MG63 (cell line): ENCODE measurements around the gene SAPCD2. TPM values are rescaled to one million over a fixed set of nuclear protein-coding genes. Genes with fewer than 3 reads are reported as not detected.
A peak's percentile ranks its signal among the peaks of the same experiment; 100 is the strongest.

ENCODE experiments used
- DNase-seq: peaks from one replicate; pipeline ENCODE4 v3.0.0-alpha.2; 2020
- H3K27me3 ChIP-seq: fragments of 250-450 bp; sonication (Bioruptor Pico); 2 replicates; pipeline ENCODE4 v1.5.1; 2020; ENCODE audit warnings: mild to moderate bottlenecking, moderate library complexity
- H3K36me3 ChIP-seq: fragments of 250-450 bp; sonication (Bioruptor Pico); 2 replicates; pipeline ENCODE4 v1.5.1; 2020; ENCODE audit warnings: mild to moderate bottlenecking, moderate library complexity
- H3K4me3 ChIP-seq: fragments of 250-450 bp; sonication (Bioruptor Pico); 2 replicates; pipeline ENCODE4 v1.5.1; 2020; ENCODE audit warnings: mild to moderate bottlenecking, moderate library complexity
- H3K9me3 ChIP-seq: fragments of 250-450 bp; sonication (Bioruptor Pico); 2 replicates; pipeline ENCODE4 v1.5.1; 2020; ENCODE audit warnings: mild to moderate bottlenecking, moderate library complexity
- total RNA-seq: library from RNA; depleted of rRNA; stranded (reverse); fragments of >200 nt; shearing (Covaris generic); gene quantifications from 2 replicates; pipeline ENCODE4 v1.2.3, GENCODE V29; 2014; ENCODE audit warnings: low replicate concordance

Gene SAPCD2
- total RNA-seq, 1 experiment from 2014 or later: 32.5 TPM

DNA sequence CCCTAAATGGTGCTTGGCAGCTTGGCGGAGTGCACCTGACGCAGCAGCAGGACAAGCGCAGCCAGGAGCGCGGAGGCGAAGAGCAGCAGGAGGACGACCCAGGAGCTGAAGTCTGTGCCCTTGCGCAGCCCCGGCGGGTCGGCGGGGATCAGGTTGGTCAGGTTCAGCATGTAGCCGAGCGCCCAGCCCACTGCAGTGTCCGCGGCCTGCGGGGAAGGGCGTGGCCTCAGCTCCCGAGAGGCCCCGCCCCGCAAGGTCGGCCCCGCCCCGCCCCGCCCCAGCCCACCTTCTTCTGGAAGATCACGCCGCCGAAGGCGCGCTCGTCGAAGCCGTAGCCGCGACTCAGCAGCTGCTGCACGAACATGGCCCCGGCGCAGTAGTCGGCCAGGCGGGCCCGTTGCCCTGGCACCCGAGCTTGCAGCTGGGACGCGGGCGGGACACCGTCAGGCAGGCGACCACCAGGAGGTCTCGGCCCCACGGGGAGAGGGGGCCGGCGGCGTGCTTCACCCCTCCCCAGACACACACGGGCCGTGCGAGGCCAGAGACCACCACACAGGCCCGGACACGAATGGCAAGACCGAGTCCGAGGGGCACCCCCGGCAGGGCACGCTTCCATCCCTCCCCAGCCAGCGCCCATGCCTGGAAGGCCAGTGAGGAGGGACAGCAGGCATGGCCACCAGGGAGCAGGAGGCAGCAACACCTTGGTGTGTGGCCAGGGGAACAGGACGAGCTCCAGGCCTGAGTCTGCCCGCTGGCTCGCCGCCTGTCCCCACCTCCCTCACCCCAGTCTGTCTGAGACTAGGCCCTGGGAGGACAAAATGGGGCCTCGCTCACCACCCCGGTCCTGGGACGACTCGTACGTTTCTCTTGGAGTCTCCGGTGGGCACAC lies 21.5 kb downstream of the SAPCD2 start:
- no peaks in the 10 kb centered on the region; the same call in 1 of the 2 replicates for H3K36me3 ChIP-seq
- H3K4me3 ChIP-seq: no peak overlapping the region
- no peak for DNase-seq
- no peaks in the 10 kb centered on the region for H3K9me3 ChIP-seq
- H3K27me3 ChIP-seq: no peaks in the 10 kb centered on the region; the same call in 1 of the 2 replicates

- Histone ChIP-seq H3K27me3 (no peaks in the 10 kb centered on the region; the same call in 1 of the 2 replicates), H3K36me3 (peaks cover 3% of the 10 kb centered on the region), H3K9me3 (no peaks in the 10 kb centered on the region), H3K4me3 (peak within 1 kb of the TSS; percentile 72)
- peak; percentile 83 for DNase-seq
These were observed 24.1 kb downstream of the SAPCD2 start, which contains the start of gene NPDC1 for GRCh38 chr9:137046088-137046787. TSS of gene NPDC1 (minus strand) at chr9:137046177. CDS start at chr9:137045989, 188 bp downstream.

GRCh38 chr9:137045294-137046087 lies 24.9 kb downstream of the SAPCD2 start:
- Histone ChIP-seq H3K27me3 (no peaks in the 10 kb centered on the region; the same call in 1 of the 2 replicates), H3K9me3 (no peaks in the 10 kb centered on the region), H3K4me3 (peak overlapping the region; percentile 72), H3K36me3 (peaks cover 7% of the 10 kb centered on the region)
- peak; percentile 52 for DNase-seq

- no peaks in the 10 kb centered on the region; the same call in 1 of the 2 replicates for H3K27me3 ChIP-seq
- peak; percentile 68 for DNase-seq
- no peaks in the 10 kb centered on the region for H3K9me3 ChIP-seq
- H3K36me3 ChIP-seq: peaks cover 10% of the 10 kb centered on the region
- H3K4me3 ChIP-seq: peak overlapping the region; percentile 72
These were observed 25.7 kb downstream of the SAPCD2 start for GRCh38 chr9:137044502-137045177.

- Histone ChIP-seq H3K27me3 (no peaks in the 10 kb centered on the region), H3K36me3 (peaks cover 13% of the 10 kb centered on the region), H3K4me3 (peak overlapping the region; percentile 72), H3K9me3 (no peaks in the 10 kb centered on the region)
- no peak for DNase-seq
These were observed 26.3 kb downstream of the SAPCD2 start for GRCh38 chr9:137044037-137044436.

DNA sequence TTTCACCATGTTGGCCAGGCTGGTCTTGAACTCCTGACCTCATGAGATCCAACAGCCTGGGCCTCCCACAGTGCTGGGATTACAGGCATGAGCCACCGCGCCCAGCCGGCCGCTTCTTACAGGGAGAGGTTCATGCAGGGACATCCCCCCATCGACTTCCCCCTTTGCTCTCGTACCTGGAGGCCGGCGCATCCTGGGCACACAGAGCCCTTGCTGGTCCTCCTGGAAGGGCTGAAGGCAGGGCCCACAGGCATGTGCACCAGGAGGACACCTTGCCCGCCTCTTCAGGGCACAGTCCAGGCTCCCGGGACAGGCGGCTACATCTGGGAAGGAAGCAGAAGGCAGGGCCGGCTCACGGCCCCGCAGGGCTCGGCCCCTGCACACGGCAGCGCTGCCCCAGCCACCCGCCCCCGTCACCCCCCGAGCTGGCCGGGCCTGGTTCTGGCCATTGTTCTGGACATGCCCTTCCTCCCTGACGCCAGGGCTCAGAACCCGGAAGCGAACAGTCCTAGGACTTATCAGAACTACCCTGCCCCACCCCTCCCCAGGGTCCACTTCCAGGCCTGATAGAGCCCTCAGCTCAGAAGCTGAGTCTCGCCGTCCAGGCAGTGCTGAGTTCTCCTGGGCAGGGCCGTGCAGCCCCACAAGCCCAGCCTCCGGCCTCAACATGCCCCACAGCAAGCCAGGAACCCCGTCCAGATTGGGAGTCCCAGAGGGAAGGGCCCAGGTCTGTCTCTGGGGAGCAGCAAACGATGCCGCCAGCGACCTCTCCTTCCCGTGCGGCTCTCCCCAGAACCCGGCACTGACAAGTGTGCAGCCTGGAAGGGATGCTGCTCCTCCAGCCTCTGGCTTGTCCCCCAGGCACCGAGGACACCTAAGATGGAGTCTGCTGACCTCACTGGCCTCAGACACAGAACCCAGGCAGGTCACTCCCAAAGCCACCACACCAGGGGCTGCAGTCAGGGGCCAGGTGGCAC lies 27.3 kb downstream of the SAPCD2 start:
- DNase-seq: no peak
- Histone ChIP-seq H3K9me3 (no peaks in the 10 kb centered on the region), H3K36me3 (peaks cover 18% of the 10 kb centered on the region), H3K27me3 (no peaks in the 10 kb centered on the region), H3K4me3 (no peak overlapping the region)

DNA sequence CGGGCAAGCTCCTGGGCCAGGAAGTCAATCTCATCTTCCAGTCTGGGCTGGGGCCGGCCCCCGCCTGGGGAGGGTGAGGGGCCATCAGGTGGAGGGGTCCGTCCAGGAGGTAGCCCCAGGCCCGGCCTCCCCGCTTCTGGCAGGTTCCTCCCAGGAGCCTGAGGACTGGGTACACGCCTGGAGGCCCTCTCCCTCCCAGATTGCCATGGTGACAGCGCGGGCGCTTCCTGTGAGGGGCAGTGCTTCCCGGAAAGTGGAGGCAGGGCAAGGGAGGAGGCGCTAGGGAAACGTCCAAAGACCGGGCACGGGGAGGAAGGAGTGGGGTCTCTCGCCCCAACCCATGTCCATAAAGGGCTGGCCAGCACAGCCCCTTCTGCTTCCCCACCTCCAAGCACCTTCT lies 29.2 kb downstream of the SAPCD2 start:
- no peak overlapping the region for H3K4me3 ChIP-seq
- peaks cover 18% of the 10 kb centered on the region for H3K36me3 ChIP-seq
- DNase-seq: no peak
- H3K9me3 ChIP-seq: no peaks in the 10 kb centered on the region
- no peaks in the 10 kb centered on the region for H3K27me3 ChIP-seq

GRCh38 chr9:137040568-137040967 lies 29.8 kb downstream of the SAPCD2 start:
- DNase-seq: no peak
- Histone ChIP-seq H3K9me3 (no peaks in the 10 kb centered on the region), H3K36me3 (peaks cover 18% of the 10 kb centered on the region), H3K4me3 (no peak overlapping the region), H3K27me3 (no peaks in the 10 kb centered on the region)

- H3K4me3 ChIP-seq: no peak overlapping the region
- no peaks in the 10 kb centered on the region for H3K9me3 ChIP-seq
- no peak for DNase-seq
- H3K36me3 ChIP-seq: peaks cover 18% of the 10 kb centered on the region
- no peaks in the 10 kb centered on the region for H3K27me3 ChIP-seq
These were observed 30.6 kb downstream of the SAPCD2 start for GRCh38 chr9:137039611-137040366.

DNA sequence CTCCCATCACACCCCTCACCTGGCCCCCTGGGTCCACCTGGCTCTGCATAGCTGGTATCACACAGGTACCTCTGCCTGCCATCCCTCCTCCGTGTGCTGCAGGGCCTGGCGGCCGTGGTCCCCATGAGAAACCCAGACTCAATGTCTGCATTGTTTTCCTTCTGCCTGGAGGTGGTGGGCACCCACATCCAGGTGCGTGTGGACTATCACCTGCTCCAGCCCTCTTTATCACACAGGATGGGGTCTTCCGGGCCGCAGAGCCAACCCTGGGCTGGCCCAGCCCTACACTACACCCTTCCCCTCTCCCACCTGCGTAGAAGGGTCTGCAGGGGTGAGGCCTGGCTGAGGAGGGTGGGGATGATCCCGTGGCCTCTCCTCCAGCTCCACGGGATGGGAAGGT lies 31.4 kb downstream of the SAPCD2 start:
- Histone ChIP-seq H3K4me3 (no peak overlapping the region), H3K27me3 (no peaks in the 10 kb centered on the region), H3K9me3 (no peaks in the 10 kb centered on the region), H3K36me3 (peaks cover 18% of the 10 kb centered on the region)
- no peak for DNase-seq

- H3K36me3 ChIP-seq: peaks cover 15% of the 10 kb centered on the region
These were observed 32.9 kb downstream of the SAPCD2 start for GRCh38 chr9:137037483-137037882.

DNA sequence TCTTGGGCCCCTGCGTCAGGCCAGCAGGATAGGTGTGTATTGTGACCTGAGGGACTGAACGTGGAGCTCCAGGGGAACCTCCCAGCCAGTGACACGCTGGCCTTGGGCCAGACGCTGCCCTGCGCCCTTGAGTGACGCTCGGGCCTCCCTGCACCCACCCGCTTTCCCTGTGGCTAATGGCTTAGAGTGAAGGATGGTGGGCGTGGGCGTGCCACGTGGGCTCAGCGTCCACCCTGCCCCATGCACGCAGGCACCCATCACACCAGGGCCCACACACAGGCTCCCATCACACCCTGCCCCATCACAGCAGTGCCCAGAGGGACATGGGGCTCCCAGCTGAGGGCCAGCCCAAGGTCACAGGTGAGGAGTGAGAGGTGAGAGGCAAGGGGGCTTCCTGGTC lies 33.3 kb downstream of the SAPCD2 start:
- Histone ChIP-seq H3K4me3 (no peak overlapping the region), H3K9me3 (no peaks in the 10 kb centered on the region), H3K36me3 (peaks cover 15% of the 10 kb centered on the region), H3K27me3 (no peaks in the 10 kb centered on the region)
- DNase-seq: no peak

More at GRCh38 chr9:137037483-137037882, 32.9 kb downstream of the SAPCD2 start:
- DNase-seq: no peak
- Histone ChIP-seq H3K9me3 (no peaks in the 10 kb centered on the region), H3K27me3 (no peaks in the 10 kb centered on the region), H3K4me3 (no peak overlapping the region)

DNA sequence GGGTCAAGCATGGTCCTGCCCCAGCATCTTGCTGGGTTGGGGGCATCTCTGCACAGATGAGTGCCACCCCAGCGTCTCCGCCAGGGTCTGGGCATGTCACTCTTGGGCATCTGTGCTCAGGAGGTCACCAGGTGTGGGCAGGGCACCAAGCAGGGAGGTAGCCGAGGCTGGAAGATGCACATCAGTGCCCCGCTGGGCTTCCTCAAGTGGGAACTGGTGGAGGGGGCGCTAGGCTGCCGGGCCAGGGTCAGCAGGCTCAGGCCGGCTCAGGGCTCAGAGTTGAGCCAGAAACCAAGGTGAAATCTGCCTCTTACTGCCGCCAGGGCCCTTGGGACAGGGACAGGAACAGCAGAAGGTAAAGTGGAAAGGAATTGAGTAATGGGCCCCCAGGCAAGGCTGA lies 34.4 kb downstream of the SAPCD2 start:
- DNase-seq: no peak
- Histone ChIP-seq H3K27me3 (no peaks in the 10 kb centered on the region), H3K36me3 (peaks cover 15% of the 10 kb centered on the region; the same call in 1 of the 2 replicates), H3K9me3 (no peaks in the 10 kb centered on the region), H3K4me3 (no peak overlapping the region)

- no peak for DNase-seq
- Histone ChIP-seq H3K9me3 (no peaks in the 10 kb centered on the region), H3K4me3 (no peak overlapping the region), H3K27me3 (no peaks in the 10 kb centered on the region), H3K36me3 (peaks cover 10% of the 10 kb centered on the region; the same call in 1 of the 2 replicates)
These were observed 34.9 kb downstream of the SAPCD2 start for GRCh38 chr9:137035507-137035834.
